HK-2 (cell line): ENCODE results near the gene SERBP1.

Experiments
- DNase-seq: peaks from one replicate; pipeline ENCODE4 v3.0.0-alpha.2; 2018; ENCODE audit not compliant: unreplicated experiment

The SERBP1 gene

DNA sequence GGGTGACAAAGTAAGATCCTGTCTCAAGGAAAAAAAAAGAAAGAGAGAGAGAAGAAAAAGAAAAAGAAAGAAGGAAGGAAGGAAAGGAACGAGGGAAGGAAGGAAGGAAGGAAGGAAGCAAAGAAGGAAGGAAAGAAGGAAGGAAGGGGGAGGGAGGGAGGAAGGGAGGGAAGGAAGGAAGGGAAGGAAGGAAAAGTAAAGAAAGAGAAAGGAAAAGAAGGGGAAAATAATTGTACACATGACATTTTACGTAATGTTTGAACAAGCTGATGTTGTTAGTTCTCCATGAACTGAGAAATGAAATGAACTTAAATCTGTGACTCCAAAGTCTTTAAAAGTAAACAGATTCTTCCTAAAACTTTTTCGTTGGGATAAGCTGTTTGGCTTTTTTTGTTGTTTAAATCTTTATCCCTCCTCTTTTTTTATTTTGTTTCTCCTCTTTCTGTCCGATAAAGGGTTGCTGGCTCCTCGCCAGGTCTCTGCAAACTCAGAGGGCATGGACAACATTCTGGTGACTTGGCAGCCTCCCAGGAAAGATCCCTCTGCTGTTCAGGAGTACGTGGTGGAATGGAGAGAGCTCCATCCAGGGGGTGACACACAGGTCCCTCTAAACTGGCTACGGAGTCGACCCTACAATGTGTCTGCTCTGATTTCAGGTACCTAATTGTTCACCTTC lies 62.7 kb downstream of the SERBP1 start:
- DNase-seq = no peak

DNA sequence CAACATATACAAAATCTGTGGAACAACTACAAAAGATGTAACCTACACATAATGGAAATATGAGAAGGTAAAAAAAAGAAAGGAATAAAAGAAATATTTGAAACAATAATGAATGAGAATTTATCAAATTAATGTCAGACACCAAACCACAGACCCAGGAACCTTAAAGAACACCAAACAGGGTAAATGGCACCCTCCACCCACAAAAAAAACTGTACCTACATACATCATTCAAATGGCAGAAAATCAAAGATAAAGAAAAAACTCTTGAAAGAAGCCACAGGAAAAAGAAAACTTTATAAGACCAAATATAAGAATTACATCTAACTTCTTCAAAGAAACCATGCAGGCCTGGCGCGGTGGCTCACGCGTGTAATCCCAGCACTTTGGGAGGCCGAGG lies 68.6 kb downstream of the SERBP1 start:
- DNase-seq = no peak

DNA sequence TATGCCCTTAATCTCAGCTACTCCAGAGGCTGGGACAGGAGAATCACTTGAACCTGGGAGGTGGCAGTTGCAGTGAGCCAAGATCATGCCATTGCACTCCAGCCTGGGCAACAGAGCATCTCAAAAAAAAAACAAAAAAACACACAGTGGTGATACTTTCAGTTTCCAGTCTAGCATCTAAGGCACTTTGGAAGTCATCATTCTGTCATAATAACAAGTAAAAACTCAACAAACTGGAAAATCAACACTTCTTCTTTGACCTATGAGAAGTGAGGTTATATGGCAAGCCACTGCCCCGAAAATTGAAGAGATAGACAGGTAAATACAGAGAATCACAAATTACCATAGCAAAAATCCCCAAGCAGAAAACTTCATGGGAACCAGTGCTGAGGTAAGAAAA lies 70.6 kb downstream of the SERBP1 start:
- no peak for DNase-seq
